GM13976 (cell line): ENCODE results near the gene PMPCA.
"Not testable (repeated sequence)": the region's sequence is repeated elsewhere in the genome, so short reads cannot be mapped to it uniquely, and the experiment has no call there.

Source experiments
- DNase-seq: peaks from one replicate; pipeline ENCODE4 v3.0.0; 2012; ENCODE audit warnings: low spot score
- in situ Hi-C: fragments of 300-500 bp; cut with MboI; formaldehyde crosslinking; loops from one replicate; pipeline ENCODE4 v1.12.0; 2022; ENCODE audit warnings: low sequenced_read_pairs, mixed read lengths, inconsistent platforms; ENCODE audit not compliant: unreplicated experiment
- TF ChIP-seq, protein P1 (sequence below): IDR thresholded peaks from 2 replicates; pipeline ENCODE4 v1.5.1; 2012; ENCODE audit warnings: borderline replicate concordance, mild to moderate bottlenecking; ENCODE audit not compliant: insufficient read depth; ENCODE audit errors: extremely low read depth, missing control alignments, control extremely low read depth

Gene PMPCA

DNA sequence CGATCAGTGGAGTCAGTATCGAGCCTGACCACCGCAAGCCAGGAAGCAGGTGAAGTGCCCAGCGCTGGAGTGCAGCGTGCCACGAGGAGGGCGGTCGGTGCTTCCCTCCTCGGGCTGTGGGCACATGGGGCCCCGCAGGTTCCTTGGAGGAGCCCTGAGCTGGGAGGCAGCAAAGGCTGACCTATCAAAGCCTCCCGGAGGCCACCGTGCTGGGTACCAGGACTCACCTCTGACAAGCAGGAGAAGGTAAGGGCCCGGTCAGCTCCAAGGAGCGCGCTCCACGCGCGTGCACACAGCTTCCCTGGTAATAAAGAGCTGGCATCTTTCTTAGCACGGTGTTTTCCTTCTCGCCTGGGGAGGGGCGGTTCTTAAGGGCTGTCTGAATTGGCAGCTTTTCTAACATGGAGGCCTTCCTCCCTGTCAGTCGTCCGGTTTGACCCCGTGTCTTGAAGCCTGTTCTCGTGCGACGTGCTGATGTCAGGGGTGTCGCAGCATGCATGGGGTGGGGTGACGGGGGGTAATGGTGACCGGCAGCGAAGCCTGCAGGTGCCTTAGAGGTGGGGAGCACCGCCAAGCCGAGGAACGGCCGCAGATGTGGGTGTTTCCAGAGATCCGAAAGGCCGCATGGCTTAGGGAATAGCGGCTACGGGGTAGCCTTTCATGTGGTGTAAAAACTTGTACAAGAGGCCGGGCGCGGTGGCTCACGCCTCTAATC lies 13.1 kb downstream of the PMPCA start:
- in situ Hi-C loops, result no loop called here
- DNase-seq, result no peak
- TF ChIP-seq, protein P1, sequence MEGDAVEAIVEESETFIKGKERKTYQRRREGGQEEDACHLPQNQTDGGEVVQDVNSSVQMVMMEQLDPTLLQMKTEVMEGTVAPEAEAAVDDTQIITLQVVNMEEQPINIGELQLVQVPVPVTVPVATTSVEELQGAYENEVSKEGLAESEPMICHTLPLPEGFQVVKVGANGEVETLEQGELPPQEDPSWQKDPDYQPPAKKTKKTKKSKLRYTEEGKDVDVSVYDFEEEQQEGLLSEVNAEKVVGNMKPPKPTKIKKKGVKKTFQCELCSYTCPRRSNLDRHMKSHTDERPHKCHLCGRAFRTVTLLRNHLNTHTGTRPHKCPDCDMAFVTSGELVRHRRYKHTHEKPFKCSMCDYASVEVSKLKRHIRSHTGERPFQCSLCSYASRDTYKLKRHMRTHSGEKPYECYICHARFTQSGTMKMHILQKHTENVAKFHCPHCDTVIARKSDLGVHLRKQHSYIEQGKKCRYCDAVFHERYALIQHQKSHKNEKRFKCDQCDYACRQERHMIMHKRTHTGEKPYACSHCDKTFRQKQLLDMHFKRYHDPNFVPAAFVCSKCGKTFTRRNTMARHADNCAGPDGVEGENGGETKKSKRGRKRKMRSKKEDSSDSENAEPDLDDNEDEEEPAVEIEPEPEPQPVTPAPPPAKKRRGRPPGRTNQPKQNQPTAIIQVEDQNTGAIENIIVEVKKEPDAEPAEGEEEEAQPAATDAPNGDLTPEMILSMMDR, result no peak

DNA sequence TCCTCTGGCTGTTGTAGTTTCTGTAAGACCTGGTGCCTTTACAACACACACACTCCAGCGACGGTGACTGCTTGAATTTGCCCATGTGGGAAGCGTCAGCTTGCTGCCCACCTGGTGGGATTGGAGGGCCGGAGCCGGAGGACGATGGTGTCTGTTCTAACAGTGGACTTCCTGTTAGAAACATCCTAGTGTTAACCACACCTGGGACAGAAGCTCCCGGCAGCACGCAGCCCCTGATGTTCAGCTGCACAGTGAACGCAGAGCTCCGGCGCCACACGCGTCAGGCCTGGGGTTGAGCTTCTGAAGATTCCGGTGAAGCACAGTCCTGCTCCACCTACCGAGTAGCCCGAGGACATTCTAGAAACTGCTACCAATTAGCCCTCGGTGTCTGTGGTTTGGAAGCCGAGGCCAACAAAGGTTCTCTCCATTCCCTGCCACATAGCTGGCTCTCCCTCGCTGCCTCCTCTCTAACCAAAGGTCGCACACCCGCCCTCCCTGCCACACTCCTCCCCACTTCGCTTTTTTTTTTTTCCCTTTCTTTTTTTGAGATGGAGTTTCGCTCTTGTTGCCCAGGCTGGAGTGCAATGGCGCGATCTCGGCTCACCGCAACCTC lies 14.4 kb downstream of the PMPCA start:
- in situ Hi-C loops, result no loop called here
- TF ChIP-seq, protein P1, result no peak
- no peak for DNase-seq

DNA sequence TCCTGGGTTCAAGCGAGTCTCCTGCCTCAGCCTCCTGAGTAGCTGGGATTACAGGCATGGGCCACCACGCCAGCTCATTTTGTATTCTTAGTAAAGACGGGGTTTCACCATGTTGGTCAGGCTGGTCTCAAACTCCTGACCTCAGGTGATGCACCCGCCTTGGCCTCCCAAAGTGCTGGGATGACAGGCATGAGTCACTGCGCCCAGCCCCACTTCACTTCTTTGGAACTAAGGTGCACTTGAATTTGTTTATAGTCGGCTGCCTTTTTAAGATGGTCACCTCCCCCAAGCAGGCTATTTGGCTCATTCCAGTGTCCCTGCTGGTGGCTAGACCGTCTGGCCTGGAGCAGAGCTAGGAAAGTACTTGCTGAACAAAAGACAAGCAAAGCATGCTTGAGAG lies 14.9 kb downstream of the PMPCA start:
- in situ Hi-C loops, DNase-seq: not testable (repeated sequence)

GRCh38 chr9:136426787-136427186 lies 16.3 kb downstream of the PMPCA start:
- no peak for DNase-seq
- in situ Hi-C loops, result no loop called here
- TF ChIP-seq, protein P1, result no peak

DNA sequence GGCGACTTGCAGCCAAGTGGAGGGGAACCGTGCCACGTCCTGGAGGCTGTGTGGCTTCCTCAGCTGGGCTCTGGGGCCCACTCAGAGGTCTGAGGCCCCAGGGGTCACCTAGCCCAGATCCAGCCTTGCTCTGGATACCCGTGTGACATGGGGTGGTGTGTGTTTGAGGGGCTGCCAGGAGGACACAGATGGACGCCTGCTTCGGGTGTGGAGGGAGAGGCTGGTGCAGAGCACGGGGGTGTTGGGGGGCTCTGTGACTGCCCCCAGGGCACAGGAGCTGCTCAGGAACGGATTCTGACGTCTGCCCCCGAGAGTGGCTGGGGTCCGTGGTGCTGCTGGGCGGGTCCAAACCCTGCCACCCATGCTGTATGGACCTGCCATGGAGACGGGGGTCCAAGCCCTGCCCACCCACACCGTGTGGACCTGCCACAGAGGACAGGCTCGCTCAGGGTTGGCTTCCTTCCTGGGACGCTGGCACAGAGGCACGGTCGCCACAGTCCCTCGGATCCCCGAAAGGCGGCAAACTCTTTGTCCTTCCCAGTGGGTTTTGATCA lies 18.7 kb downstream of the PMPCA start:
- in situ Hi-C loops, result no loop called here
- no peak for DNase-seq
- TF ChIP-seq, protein P1, result no peak

DNA sequence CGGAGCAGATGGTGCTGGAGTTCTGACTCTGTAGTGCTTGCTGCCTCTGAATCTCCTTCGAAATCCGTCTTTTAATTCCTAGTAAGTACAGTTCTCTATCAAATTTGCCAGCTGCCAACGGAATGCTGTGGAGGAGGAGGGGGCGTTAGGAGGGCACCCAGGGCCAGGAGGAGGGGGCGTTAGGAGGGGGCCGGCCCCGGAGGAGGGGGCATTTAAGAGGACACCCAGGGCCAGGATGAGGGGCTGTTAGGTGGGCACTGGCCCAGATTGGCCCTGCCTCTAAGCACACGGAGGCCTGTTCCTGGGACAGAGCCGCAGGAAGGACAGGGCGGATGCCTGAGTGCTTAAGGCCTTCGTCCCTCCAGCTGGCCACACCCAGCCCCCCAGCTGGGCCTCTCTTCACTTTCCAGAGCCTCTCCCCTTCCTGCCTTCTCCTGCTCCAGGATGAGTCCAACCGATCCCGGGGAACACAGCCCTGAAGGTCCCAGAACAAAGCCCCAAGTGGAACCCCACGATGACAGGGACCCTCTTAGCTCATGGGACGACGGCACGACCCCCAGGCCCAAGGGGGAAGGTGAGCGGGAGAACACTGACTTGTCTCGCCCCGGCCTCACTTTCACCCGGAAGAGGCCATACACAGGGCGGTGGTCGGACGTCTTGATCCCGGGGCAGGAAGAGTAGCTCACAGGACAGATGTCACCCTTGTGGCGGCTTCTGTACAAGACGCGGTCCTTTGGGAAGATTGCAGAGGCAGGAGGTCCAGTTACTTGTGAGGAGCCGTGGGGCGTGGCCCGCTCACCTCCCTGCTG lies 19.4 kb downstream of the PMPCA start:
- DNase-seq, result no peak
- TF ChIP-seq, protein P1, result no peak
- in situ Hi-C loops, result no loop called here
